HG02759 (cell line): ENCODE measurements around the gene JMJD6.
"Not testable (repeated sequence)": the region's sequence is repeated elsewhere in the genome, so short reads cannot be mapped to it uniquely, and the experiment has no call there.

ENCODE experiments used
- ATAC-seq: cut with Tn5 transposase; IDR thresholded peaks from one replicate; pipeline ENCODE4 v1.9.1; 2021; ENCODE audit warnings: mild to moderate bottlenecking, moderate library complexity; ENCODE audit not compliant: unreplicated experiment

The JMJD6 gene

GRCh38 chr17:76700617-76701470 lies 25.6 kb downstream of the JMJD6 start:
- no peak for ATAC-seq

- no peak for ATAC-seq
These were observed 26.2 kb downstream of the JMJD6 start for GRCh38 chr17:76700270-76700616.

GRCh38 chr17:76698466-76698977 lies 27.9 kb downstream of the JMJD6 start:
- ATAC-seq, result not testable (repeated sequence)

- no peak for ATAC-seq
These were observed 28.5 kb downstream of the JMJD6 start for GRCh38 chr17:76697702-76698465.

- ATAC-seq, result no peak
These were observed 29.4 kb downstream of the JMJD6 start for GRCh38 chr17:76696763-76697701.

- no peak for ATAC-seq
These were observed 31.2 kb downstream of the JMJD6 start for GRCh38 chr17:76695059-76695831.

- no peak for ATAC-seq
These were observed 34.8 kb downstream of the JMJD6 start for GRCh38 chr17:76691379-76692191.

GRCh38 chr17:76690596-76691280 lies 35.7 kb downstream of the JMJD6 start:
- no peak for ATAC-seq

- no peak for ATAC-seq
These were observed 36.5 kb downstream of the JMJD6 start for GRCh38 chr17:76689859-76690258.

- ATAC-seq, result no peak
These were observed 38.2 kb downstream of the JMJD6 start for GRCh38 chr17:76688165-76688622.

GRCh38 chr17:76687298-76688164 lies 38.9 kb downstream of the JMJD6 start:
- ATAC-seq, result no peak

GRCh38 chr17:76686538-76687297 lies 39.7 kb downstream of the JMJD6 start:
- ATAC-seq, result no peak

- ATAC-seq, result no peak
These were observed 40.6 kb downstream of the JMJD6 start for GRCh38 chr17:76685846-76686245.

GRCh38 chr17:76685366-76685765 lies 41.0 kb downstream of the JMJD6 start:
- ATAC-seq, result no peak

- ATAC-seq, result no peak
These were observed 41.6 kb downstream of the JMJD6 start for GRCh38 chr17:76684756-76685155.

GRCh38 chr17:76683921-76684745 lies 42.3 kb downstream of the JMJD6 start:
- ATAC-seq, result no peak
